WI38 (cell line): ENCODE measurements around the gene IQSEC1.
A peak's percentile ranks its signal among the peaks of the same experiment; 100 is the strongest.
"Not testable (repeated sequence)": the region's sequence is repeated elsewhere in the genome, so short reads cannot be mapped to it uniquely, and the experiment has no call there.

Experiments
- H3K4me3 ChIP-seq: 2 replicates; pipeline ENCODE4 v1.5.1; 2011; ENCODE audit warnings: low read depth, mild to moderate bottlenecking, control low read depth, low read length
- CTCF ChIP-seq: IDR thresholded peaks from 2 replicates; pipeline ENCODE4 v1.5.1; 2012; ENCODE audit warnings: low read depth, mild to moderate bottlenecking, control low read depth, low read length

IQSEC1 gene

GRCh38 chr3:12882336-12883310 is 190.6 kb downstream of the IQSEC1 start:
- no peak overlapping the region for H3K4me3 ChIP-seq
- no peak for TF ChIP-seq CTCF

- H3K4me3 ChIP-seq, result not testable (repeated sequence)
These were observed 191.4 kb downstream of the IQSEC1 start for GRCh38 chr3:12881858-12882257.

GRCh38 chr3:12879191-12879815 is 193.9 kb downstream of the IQSEC1 start:
- no peak overlapping the region for H3K4me3 ChIP-seq
- no peak for TF ChIP-seq CTCF

GRCh38 chr3:12878758-12879157 is 194.5 kb downstream of the IQSEC1 start:
- H3K4me3 ChIP-seq, result not testable (repeated sequence)

- H3K4me3 ChIP-seq, result no peak overlapping the region
- TF ChIP-seq CTCF, result no peak
These were observed 195.1 kb downstream of the IQSEC1 start for GRCh38 chr3:12878141-12878574.

- H3K4me3 ChIP-seq, result no peak overlapping the region
- no peak for TF ChIP-seq CTCF
These were observed 196.2 kb downstream of the IQSEC1 start for GRCh38 chr3:12877040-12877439.

- H3K4me3 ChIP-seq, result 0 out of 2 replicates have a peak overlapping the region, but pooled peaks have one; percentile 14
- no peak for TF ChIP-seq CTCF
These were observed 197.1 kb downstream of the IQSEC1 start for GRCh38 chr3:12875857-12876836.
